Camera-type eye (tissue), 1 donor: ENCODE results near the gene POU3F2. TPM values are rescaled to one million over a fixed set of nuclear protein-coding genes. Genes with fewer than 3 reads are reported as not detected.

Experiments
- total RNA-seq: library from RNA; depleted of rRNA; stranded (reverse); fragments of >200 nt; gene quantifications from one replicate; pipeline ENCODE4 v1.2.3, GENCODE V29; 2014

The POU3F2 gene
- total RNA-seq: 5.4 TPM

GRCh38 chr6:98834060-98835031 is at the start of gene POU3F2:
Gene POU3F2 (plus strand): TSS chr6:98834574. CDS start chr6:98834874, 300 bp downstream.

Other genes starting within 250 kb of the POU3F2 start
- gene FBXL4, start 113.4 kb downstream of the POU3F2 start, total RNA-seq: 46.6 TPM